BLaER1 treated with 17β-estradiol and CSF1 and Interleukin-3, amounts not matched to agents 10 nM and 100 nM (cell line): Measurements from ENCODE around the gene NANOS2.

Experiments used
- H3K27ac ChIP-seq, 11 experiments: shearing (Covaris generic); formaldehyde crosslinking; 2 replicates each; pipeline ENCODE4 v1.8.1; 2022
- H3K27me3 ChIP-seq, 11 experiments: shearing (Covaris generic); formaldehyde crosslinking; 2 replicates each; pipeline ENCODE4 v1.8.1; 2022
- H3K36me3 ChIP-seq, 11 experiments: shearing (Covaris generic); formaldehyde crosslinking; 2 replicates each; pipeline ENCODE4 v1.8.1; 2022
- H3K4me1 ChIP-seq, 10 experiments: shearing (Covaris generic); formaldehyde crosslinking; 2 replicates each; pipeline ENCODE4 v1.8.1; 2022
- H3K4me2 ChIP-seq, 11 experiments: shearing (Covaris generic); formaldehyde crosslinking; 2 replicates each; pipeline ENCODE4 v1.8.1; 2022
- H3K4me3 ChIP-seq, 10 experiments: shearing (Covaris generic); formaldehyde crosslinking; 2 replicates each; pipeline ENCODE4 v1.8.1; 2022
- H3K9ac ChIP-seq, 11 experiments: shearing (Covaris generic); formaldehyde crosslinking; 2 replicates each; pipeline ENCODE4 v1.8.1; 2022
- H3K9me3 ChIP-seq, 11 experiments: shearing (Covaris generic); formaldehyde crosslinking; replicated peaks in 1 of 11; 2 replicates each; pipeline ENCODE4 v1.8.1; 2022
- H4K20me1 ChIP-seq, 11 experiments: shearing (Covaris generic); formaldehyde crosslinking; 2 replicates each; pipeline ENCODE4 v1.8.1; 2022
- Cebpa-rat ChIP-seq, 11 experiments: shearing (Covaris generic); IDR thresholded peaks; 2 replicates each; pipeline ENCODE4 v1.8.1; 2022

The NANOS2 gene

DNA sequence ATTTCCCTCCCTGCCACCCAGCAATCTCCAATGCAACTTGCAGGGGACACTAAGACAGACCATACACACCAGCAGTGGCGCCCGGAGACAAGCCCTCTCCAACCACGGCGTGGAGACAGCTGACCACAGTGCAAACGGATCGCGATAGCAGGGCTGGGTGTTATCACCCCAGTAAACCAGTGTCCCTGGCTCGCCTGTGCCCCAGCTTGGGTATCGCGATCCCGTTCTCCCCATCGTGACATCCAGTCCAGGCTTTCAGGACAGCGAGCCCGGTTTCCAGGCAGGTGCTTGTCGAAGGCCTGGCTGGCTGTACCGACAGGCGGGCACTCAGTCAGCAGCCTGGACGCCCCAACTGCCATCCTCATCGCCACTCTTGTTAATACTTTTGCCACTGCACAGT, 20.7 kb upstream of the NANOS2 start:
- H3K36me3 ChIP-seq: no peaks in the 10 kb centered on the region; a peak in 1 of 22 replicates
- H3K9me3 ChIP-seq: no peaks in the 10 kb centered on the region
- H3K4me1 ChIP-seq: peaks cover 0 to 9% (median 0%) of the 10 kb centered on the region in 10 experiments; a peak in 2 of 20 replicates
- no peak overlapping the region for H3K27ac ChIP-seq
- H3K4me2 ChIP-seq: no peak overlapping the region
- no peak overlapping the region for H3K4me3 ChIP-seq
- H4K20me1 ChIP-seq: no peaks in the 10 kb centered on the region
- H3K27me3 ChIP-seq: peaks cover 0 to 3% (median 0%) of the 10 kb centered on the region in 11 experiments; a peak in 3 of 22 replicates
- H3K9ac ChIP-seq: no peak overlapping the region
- no peak for TF ChIP-seq Cebpa-rat (IDR thresholded peaks at IDR 0.05)

DNA sequence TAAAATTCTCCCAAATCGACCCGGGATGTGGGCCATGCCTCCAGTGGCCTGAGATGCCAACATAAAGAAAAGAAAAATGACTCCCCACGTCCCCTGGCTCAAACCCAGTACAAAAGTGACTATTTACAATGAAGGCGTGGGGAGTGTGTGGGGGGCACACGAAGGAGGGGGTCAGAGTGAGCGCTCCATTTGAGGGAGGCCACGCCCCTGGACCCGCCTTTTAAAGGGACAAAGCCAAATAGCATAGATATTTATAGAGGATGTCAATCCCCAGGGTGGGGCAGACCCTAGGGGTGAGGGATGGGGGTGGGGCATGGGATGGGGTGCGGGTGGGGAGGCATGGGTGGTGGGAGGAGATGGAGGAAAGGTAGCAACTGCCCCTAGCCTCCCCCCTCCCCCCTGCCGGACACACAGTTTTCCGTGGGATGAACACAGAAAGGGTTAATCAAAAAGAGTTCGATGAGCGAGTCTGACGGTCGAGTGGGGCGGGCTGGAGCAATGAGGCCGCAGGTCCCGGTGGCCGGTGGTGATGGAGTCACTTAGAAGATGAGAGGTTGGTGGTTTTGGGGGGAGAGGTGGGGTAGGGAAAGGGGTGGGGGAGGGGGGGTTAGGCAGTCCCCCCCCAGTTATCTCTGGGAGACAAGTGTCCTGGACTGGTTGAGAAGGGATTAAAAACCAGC, 20.1 kb upstream of the NANOS2 start:
- no peak overlapping the region for H3K4me2 ChIP-seq
- no peak for TF ChIP-seq Cebpa-rat (IDR thresholded peaks at IDR 0.05)
- H3K9ac ChIP-seq: no peak overlapping the region
- no peak overlapping the region for H3K27ac ChIP-seq
- H3K4me3 ChIP-seq: no peak overlapping the region
- H3K36me3 ChIP-seq: no peaks in the 10 kb centered on the region
- H4K20me1 ChIP-seq: no peaks in the 10 kb centered on the region
- no peaks in the 10 kb centered on the region for H3K9me3 ChIP-seq
- H3K4me1 ChIP-seq: peaks cover 0 to 9% (median 0%) of the 10 kb centered on the region in 10 experiments; a peak in 2 of 20 replicates
- peaks cover 0 to 3% (median 0%) of the 10 kb centered on the region in 11 experiments; a peak in 3 of 22 replicates for H3K27me3 ChIP-seq

- TF ChIP-seq Cebpa-rat (IDR thresholded peaks at IDR 0.05): no peak
- peaks cover 0 to 9% (median under 1%) of the 10 kb centered on the region in 10 experiments; a peak in 5 of 20 replicates for H3K4me1 ChIP-seq
- peaks cover 0 to 3% (median 0%) of the 10 kb centered on the region in 11 experiments; a peak in 3 of 22 replicates for H3K27me3 ChIP-seq
- no peak overlapping the region for H3K9ac ChIP-seq
- no peak overlapping the region for H3K27ac ChIP-seq
- H3K9me3 ChIP-seq: no peaks in the 10 kb centered on the region
- no peak overlapping the region for H3K4me2 ChIP-seq
- H4K20me1 ChIP-seq: no peaks in the 10 kb centered on the region
- no peak overlapping the region for H3K4me3 ChIP-seq
- H3K36me3 ChIP-seq: no peaks in the 10 kb centered on the region
These were observed 19.2 kb upstream of the NANOS2 start for GRCh38 chr19:45933759-45934158.

DNA sequence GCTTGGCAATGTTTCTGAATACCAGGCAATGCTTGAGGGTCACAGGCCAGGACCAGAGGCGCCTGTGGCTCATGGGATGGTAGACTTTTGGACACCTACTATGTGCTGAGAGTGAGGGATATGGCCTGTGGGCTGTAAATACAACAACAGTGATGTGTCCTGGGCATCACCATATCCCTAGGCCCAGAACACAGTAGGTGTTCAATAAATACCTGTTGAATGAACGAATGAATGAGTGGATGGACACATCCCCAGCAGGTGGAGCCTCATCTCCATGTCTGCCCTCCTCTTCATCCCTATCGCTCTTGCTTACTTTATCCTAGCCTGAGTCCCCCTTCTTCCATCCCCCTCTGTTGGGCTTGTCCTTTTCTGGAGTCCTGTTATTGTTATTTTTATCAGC, 16.5 kb upstream of the NANOS2 start:
- H3K27me3 ChIP-seq: peaks cover 0 to 3% (median 0%) of the 10 kb centered on the region in 11 experiments; a peak in 2 of 22 replicates
- no peak overlapping the region for H3K4me2 ChIP-seq
- H3K4me1 ChIP-seq: peaks cover 5 to 13% (median 9%) of the 10 kb centered on the region in 10 experiments; a peak in 18 of 20 replicates
- TF ChIP-seq Cebpa-rat (IDR thresholded peaks at IDR 0.05): no peak
- H3K4me3 ChIP-seq: no peak overlapping the region
- H4K20me1 ChIP-seq: no peaks in the 10 kb centered on the region
- no peak overlapping the region for H3K9ac ChIP-seq
- H3K27ac ChIP-seq: no peak overlapping the region
- H3K36me3 ChIP-seq: no peaks in the 10 kb centered on the region
- no peaks in the 10 kb centered on the region for H3K9me3 ChIP-seq

GRCh38 chr19:45929247-45929646, 14.7 kb upstream of the NANOS2 start:
- Histone ChIP-seq H3K4me2 (no peak overlapping the region), H3K9me3 (peaks cover 0 to 5% (median 0%) of the 10 kb centered on the region in 11 experiments; a peak in 1 of 22 replicates), H3K4me3 (no peak overlapping the region), H3K36me3 (no peaks in the 10 kb centered on the region), H3K27me3 (no peaks in the 10 kb centered on the region), H3K27ac (no peak overlapping the region), H3K9ac (no peak overlapping the region; a peak in 1 of 22 replicates), H4K20me1 (no peaks in the 10 kb centered on the region), H3K4me1 (peaks cover 5 to 13% (median 9%) of the 10 kb centered on the region in 10 experiments; a peak in 18 of 20 replicates)
- no peak for TF ChIP-seq Cebpa-rat (IDR thresholded peaks at IDR 0.05)

DNA sequence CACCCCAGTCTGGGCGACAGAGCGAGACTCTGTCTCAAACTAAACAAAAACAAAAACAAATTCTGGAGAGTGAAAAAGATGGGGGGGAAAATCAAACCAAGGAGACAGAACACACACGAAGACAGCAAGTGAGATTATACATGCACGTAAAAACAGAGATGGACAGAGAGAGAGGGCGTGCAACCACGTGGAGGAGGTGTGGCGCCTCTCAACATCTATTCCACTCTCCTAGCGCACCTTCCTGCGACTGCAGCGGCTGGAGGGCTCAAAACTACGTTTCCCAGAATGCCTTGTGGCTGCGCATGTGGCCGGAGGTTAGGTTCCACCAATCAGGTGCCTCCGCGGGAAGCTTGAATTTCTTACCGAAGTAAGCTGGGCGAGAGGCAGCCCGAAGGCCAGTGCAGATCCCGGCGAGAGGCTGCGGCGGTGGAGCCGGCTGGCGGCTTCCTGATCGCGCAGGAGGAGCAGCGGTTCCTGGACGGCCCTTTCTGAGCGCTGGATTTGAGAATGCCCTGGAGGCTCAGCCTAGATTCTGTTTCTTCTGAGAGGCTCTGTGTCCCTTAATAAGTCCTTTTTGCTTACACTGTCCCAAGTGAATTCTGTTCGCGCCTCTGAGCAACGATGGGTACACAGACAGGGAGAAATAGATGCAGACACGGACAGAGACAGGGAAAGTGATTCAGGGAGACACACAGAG, 13.1 kb upstream of the NANOS2 start:
- peak overlapping the region in 9 of 11 experiments; percentile 58 to 81 (median 74); a peak in 17 of 22 replicates for H3K27ac ChIP-seq
- H3K9ac ChIP-seq: peak overlapping the region in 9 of 11 experiments; percentile 62 to 83 (median 75); a peak in 18 of 22 replicates
- H3K4me2 ChIP-seq: peak overlapping the region; percentile 72 to 95 (median 84)

GRCh38 chr19:45924891-45925447, 10.4 kb upstream of the NANOS2 start:
- Histone ChIP-seq H3K27me3 (no peaks in the 10 kb centered on the region), H3K36me3 (no peaks in the 10 kb centered on the region), H3K4me3 (no peak overlapping the region), H3K27ac (no peak overlapping the region), H3K4me2 (no peak overlapping the region), H3K4me1 (peaks cover 5 to 13% (median 10%) of the 10 kb centered on the region in 10 experiments; a peak in 18 of 20 replicates), H3K9me3 (peaks cover 0 to 5% (median 0%) of the 10 kb centered on the region in 11 experiments; a peak in 1 of 22 replicates), H4K20me1 (no peaks in the 10 kb centered on the region; a peak in 1 of 22 replicates), H3K9ac (no peak overlapping the region)
- no peak for TF ChIP-seq Cebpa-rat (IDR thresholded peaks at IDR 0.05)

More for the DNA sequence above, 13.1 kb upstream of the NANOS2 start:
- no peaks in the 10 kb centered on the region for H3K36me3 ChIP-seq
- no peaks in the 10 kb centered on the region for H4K20me1 ChIP-seq
- no peak for TF ChIP-seq Cebpa-rat (IDR thresholded peaks at IDR 0.05)
- H3K4me3 ChIP-seq: peak overlapping the region in 8 of 10 experiments; percentile 42 to 62 (median 52); a peak in 13 of 20 replicates
- H3K9me3 ChIP-seq: peaks cover 0 to 5% (median 0%) of the 10 kb centered on the region in 11 experiments; a peak in 1 of 22 replicates
- H3K4me1 ChIP-seq: peaks cover 5 to 13% (median 9%) of the 10 kb centered on the region in 10 experiments; a peak in 18 of 20 replicates
- H3K27me3 ChIP-seq: no peaks in the 10 kb centered on the region

- Histone ChIP-seq H3K27me3 (no peaks in the 10 kb centered on the region), H4K20me1 (no peaks in the 10 kb centered on the region; a peak in 1 of 22 replicates), H3K4me2 (no peak overlapping the region), H3K27ac (no peak overlapping the region), H3K9ac (no peak overlapping the region), H3K9me3 (peaks cover 0 to 5% (median 0%) of the 10 kb centered on the region in 11 experiments; a peak in 1 of 22 replicates), H3K36me3 (no peaks in the 10 kb centered on the region), H3K4me3 (no peak overlapping the region), H3K4me1 (0 out of 20 replicates have a peak, but pooled peaks cover 0 to 4% (median 0%) of the 10 kb centered on the region in 10 experiments)
- no peak for TF ChIP-seq Cebpa-rat (IDR thresholded peaks at IDR 0.05)
These were observed 7.7 kb upstream of the NANOS2 start for GRCh38 chr19:45922281-45922680.

DNA sequence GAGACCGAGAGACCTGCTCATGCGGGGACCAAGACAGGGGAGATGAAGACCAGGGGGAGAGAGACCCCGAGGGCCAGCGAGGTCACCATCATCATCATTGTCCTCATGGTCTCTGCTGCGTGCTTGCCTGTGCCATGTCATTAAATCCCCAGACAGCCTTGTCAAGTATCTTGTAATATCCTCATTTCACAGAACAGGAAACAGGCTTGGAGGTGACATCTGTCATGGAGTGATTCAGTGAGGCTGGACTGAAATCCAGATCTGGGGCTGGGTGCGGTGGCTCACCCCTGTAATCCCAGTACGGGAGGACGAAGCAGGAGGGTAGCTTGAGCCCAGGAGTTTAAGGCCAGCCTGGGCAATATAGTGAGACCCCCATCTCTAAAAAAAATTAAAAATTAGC, 5.9 kb upstream of the NANOS2 start:
- no peak overlapping the region for H3K27ac ChIP-seq
- no peaks in the 10 kb centered on the region for H3K36me3 ChIP-seq
- 0 out of 20 replicates have a peak, but pooled peaks cover 0 to 4% (median 0%) of the 10 kb centered on the region in 10 experiments for H3K4me1 ChIP-seq
- H3K4me2 ChIP-seq: no peak overlapping the region
- no peaks in the 10 kb centered on the region; a peak in 1 of 22 replicates for H4K20me1 ChIP-seq
- no peaks in the 10 kb centered on the region for H3K27me3 ChIP-seq
- H3K4me3 ChIP-seq: no peak overlapping the region
- no peak overlapping the region for H3K9ac ChIP-seq
- TF ChIP-seq Cebpa-rat (IDR thresholded peaks at IDR 0.05): no peak
- peaks cover 0 to 5% (median 0%) of the 10 kb centered on the region in 11 experiments; a peak in 1 of 22 replicates for H3K9me3 ChIP-seq
